ENCODE results near the gene TSR1.
A peak's percentile ranks its signal among the peaks of the same experiment; 100 is the strongest.

GRCh38 chr17:2337544-2338314 lies 1.5 kb upstream of the TSR1 start:
- no peak for TF ChIP-seq EP300 (IDR thresholded peaks at IDR 0.05)
- no peak for TF ChIP-seq CTCF (IDR thresholded peaks at IDR 0.05)
- TF ChIP-seq POLR2AphosphoS5 (IDR thresholded peaks at IDR 0.05) = peak; percentile 54 to 78 (median 66)
- TF ChIP-seq POLR2A (IDR thresholded peaks at IDR 0.05) = no peak

Data from sigmoid colon (tissue), 4 donors.